ENCODE results near the gene CACNA2D3. TPM values are rescaled to one million over a fixed set of nuclear protein-coding genes. Genes with fewer than 3 reads are reported as not detected.

CACNA2D3 gene
- total RNA-seq, 1 donor from 2014 or later = 21.2 TPM

- intact Hi-C loops (cut with micrococcal nuclease) = no loop called here
- Histone ChIP-seq H3K9me3 (replicated peaks) (no peaks in the 10 kb centered on the region), H3K4me1 (no peaks in the 10 kb centered on the region), H3K36me3 (no peaks in the 10 kb centered on the region), H3K4me3 (no peak overlapping the region), H3K27ac (replicated peaks) (no peak overlapping the region), H3K27me3 (ENCODE audit: low read depth) (no peaks in the 10 kb centered on the region)
- no peak for TF ChIP-seq CTCF (IDR thresholded peaks at IDR 0.05; ENCODE audit: borderline replicate concordance)
- no peak for DNase-seq
Measured at GRCh38 chr3:54567949-54568348, 445.6 kb downstream of the CACNA2D3 start.

GRCh38 chr3:54570008-54570407 is 447.7 kb downstream of the CACNA2D3 start:
- Histone ChIP-seq H3K36me3 (no peaks in the 10 kb centered on the region), H3K9me3 (replicated peaks) (no peaks in the 10 kb centered on the region), H3K27ac (replicated peaks) (no peak overlapping the region), H3K27me3 (ENCODE audit: low read depth) (no peaks in the 10 kb centered on the region), H3K4me3 (no peak overlapping the region), H3K4me1 (no peaks in the 10 kb centered on the region)
- intact Hi-C loops (cut with micrococcal nuclease) = no loop called here
- no peak for TF ChIP-seq CTCF (IDR thresholded peaks at IDR 0.05; ENCODE audit: borderline replicate concordance)
- no peak for DNase-seq

GRCh38 chr3:54572197-54572895 is 450.0 kb downstream of the CACNA2D3 start:
- TF ChIP-seq CTCF (IDR thresholded peaks at IDR 0.05; ENCODE audit: borderline replicate concordance) = no peak
- Histone ChIP-seq H3K27ac (replicated peaks) (no peak overlapping the region), H3K4me1 (no peaks in the 10 kb centered on the region), H3K9me3 (replicated peaks) (no peaks in the 10 kb centered on the region), H3K36me3 (no peaks in the 10 kb centered on the region), H3K4me3 (no peak overlapping the region), H3K27me3 (ENCODE audit: low read depth) (no peaks in the 10 kb centered on the region)
- DNase-seq = no peak
- intact Hi-C loops (cut with micrococcal nuclease) = no loop called here

GRCh38 chr3:54573858-54574257 is 451.5 kb downstream of the CACNA2D3 start:
- H3K9me3 ChIP-seq (replicated peaks) = no peaks in the 10 kb centered on the region
- TF ChIP-seq CTCF (IDR thresholded peaks at IDR 0.05; ENCODE audit: borderline replicate concordance) = no peak
- no peak overlapping the region for H3K4me3 ChIP-seq
- no peaks in the 10 kb centered on the region for H3K27me3 ChIP-seq (ENCODE audit: low read depth)
- H3K27ac ChIP-seq (replicated peaks) = no peak overlapping the region
- DNase-seq = no peak
- intact Hi-C loops (cut with micrococcal nuclease) = no loop called here
- H3K36me3 ChIP-seq = no peaks in the 10 kb centered on the region
- H3K4me1 ChIP-seq = no peaks in the 10 kb centered on the region

- intact Hi-C loops (cut with micrococcal nuclease) = no loop called here
- no peaks in the 10 kb centered on the region for H3K27me3 ChIP-seq (ENCODE audit: low read depth)
- no peak overlapping the region for H3K27ac ChIP-seq (replicated peaks)
- no peaks in the 10 kb centered on the region for H3K4me1 ChIP-seq
- no peak for DNase-seq
- TF ChIP-seq CTCF (IDR thresholded peaks at IDR 0.05; ENCODE audit: borderline replicate concordance) = no peak
- no peaks in the 10 kb centered on the region for H3K9me3 ChIP-seq (replicated peaks)
- no peaks in the 10 kb centered on the region for H3K36me3 ChIP-seq
- no peak overlapping the region for H3K4me3 ChIP-seq
Measured at GRCh38 chr3:54574906-54575617, 452.7 kb downstream of the CACNA2D3 start.
